NCI-H2196 (cell line): ENCODE measurements around the gene TTLL7.

Experiments
- DNase-seq: peaks from one replicate; lab custom pipeline; 2025; ENCODE audit not compliant: unreplicated experiment; lab: John Stamatoyannopoulos, UW

Gene TTLL7

DNA sequence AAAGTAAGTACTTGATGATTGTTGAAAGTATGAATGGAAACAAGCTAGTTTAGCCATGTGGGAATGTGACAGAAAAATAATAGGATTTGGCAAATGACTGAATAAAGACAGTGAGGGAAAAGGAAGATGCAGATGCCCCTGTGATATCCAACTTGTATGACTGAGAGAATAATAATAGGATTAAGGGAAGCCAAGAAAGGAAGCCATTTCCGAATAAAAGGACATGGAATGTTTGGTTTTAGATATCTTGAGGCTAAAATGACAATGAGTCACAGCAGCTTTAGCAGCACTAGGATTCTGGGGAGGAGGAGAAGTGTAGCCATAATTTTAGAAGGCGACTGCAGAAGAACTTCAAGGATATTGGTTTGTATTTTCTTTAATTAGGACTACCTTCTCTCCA is 109.2 kb downstream of the TTLL7 start:
- no peak for DNase-seq

DNA sequence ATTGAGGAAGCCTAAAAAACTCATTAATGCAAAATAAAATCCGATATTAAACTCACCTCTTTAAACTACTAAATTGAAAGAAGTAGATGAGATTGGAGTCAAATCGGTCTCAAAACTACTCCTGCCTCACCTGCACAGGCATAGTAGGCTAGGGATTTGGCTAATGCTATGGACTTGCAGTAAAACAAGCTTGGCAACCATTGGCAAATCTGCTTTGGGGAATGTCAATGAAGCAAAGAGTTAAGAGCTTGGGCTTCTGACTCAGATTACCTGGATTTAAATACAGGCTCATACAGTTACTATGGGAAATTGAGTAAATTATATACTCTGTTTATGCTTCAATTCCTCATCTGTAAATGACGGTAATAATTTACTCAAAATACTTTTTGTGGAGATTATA is 111.4 kb downstream of the TTLL7 start:
- no peak for DNase-seq

DNA sequence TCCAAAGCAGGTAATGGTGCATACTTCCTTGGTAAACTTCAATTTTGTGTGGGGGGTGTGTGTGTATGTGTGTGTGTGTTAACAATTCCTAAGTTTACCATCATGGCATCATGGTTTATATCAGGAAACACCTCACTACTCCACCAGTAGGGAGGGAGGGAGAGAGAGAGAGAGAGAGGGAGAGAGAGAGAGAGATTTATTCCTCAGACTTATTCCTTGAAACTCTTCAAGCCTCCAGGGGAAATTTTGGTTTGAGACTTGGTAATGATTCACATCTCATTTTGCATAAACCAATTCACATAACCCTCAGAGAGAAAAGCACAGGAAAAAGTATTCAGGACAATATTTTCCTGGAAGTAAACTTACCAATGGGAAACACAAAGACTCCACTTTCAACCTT is 115.0 kb downstream of the TTLL7 start:
- DNase-seq, result no peak

DNA sequence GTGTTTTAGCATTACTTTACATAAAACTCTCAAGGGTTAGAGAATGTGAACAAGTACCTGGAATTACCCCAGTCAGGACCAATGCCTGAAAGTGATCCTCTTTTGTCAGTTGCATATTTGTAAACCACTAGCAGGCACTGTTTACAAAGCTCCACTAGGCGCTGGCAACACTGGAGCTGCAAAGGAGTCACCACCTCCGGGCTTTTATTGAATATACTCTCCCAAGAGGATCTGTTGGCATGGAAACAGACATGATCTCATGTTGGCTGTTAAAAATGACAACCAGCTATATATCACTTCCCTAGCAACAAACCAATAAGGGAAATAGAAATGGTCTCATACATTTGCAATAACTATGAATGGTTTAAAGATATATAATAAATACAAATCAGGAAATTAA is 116.0 kb downstream of the TTLL7 start:
- peak; percentile 90 for DNase-seq

DNA sequence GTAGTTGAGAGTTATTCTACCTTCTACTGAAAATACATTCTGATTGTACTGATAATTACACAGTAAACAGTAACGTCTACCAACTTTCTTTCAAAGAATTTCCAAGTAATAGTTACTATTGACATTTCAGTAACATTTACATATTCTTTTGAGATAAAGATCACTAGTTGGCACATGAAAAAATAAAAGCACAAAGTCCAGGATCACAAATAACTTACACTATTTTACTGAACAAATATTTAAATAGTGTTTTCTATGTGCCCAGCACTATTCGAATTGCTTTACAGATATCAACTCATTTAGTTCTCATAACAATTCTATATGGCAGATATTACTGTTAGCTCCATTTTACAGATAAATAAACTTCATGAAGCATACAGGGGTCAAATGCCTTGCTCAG is 126.4 kb downstream of the TTLL7 start:
- no peak for DNase-seq

DNA sequence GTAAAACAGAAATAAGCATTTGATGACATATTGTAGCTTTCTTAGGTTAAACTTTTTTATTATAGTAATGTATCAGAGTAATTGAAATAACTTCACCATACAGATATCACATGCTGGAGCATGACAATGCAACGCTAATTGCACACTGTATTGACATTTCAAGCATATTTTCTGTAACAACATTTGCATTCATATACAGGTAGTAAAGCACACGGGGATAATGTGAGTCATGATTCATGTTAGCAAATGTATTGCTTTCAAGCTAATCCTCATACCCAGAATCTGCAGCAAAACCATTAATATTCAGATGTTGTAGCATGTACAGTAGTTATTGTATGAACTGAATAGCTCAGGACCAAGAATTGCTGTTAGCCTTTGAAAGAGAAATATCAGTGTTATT is 133.9 kb downstream of the TTLL7 start:
- no peak for DNase-seq

DNA sequence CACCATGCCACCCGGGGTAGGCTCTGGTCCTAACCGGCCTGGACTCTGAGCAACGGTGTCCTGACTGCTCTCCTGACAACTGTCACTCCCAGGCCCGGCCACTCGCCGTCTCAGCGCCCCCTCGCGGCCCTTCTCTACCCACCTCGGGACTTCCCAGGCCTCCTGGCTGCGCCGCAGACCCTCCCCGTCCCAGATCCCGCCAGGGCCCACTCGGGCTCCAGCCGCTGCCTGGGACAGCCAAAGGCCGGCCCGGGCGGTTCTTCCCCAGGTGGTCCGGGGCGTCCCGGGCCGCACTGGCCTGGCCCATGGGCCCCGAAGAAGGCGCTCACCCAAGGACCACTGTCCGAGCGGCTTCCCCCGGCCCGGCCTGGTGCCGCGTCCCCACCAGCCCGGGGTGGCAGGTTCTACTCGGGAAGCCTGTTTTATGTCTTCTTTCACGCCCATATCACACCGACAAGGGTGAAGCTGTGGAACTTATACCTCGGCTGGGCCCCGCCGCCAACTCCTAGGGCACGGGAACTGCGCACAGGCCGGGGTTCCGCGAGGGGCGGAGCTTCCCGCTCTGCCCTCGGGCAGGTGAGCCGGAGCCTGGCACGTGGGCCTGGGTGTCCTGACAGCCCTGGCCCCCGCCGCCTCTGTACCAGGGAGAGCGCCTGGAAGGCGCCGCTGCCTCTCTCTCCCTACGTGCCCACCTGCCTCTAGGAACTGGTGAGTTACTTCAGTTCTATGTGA is 138.3 kb downstream of the TTLL7 start:
- DNase-seq, result peak; percentile 76

DNA sequence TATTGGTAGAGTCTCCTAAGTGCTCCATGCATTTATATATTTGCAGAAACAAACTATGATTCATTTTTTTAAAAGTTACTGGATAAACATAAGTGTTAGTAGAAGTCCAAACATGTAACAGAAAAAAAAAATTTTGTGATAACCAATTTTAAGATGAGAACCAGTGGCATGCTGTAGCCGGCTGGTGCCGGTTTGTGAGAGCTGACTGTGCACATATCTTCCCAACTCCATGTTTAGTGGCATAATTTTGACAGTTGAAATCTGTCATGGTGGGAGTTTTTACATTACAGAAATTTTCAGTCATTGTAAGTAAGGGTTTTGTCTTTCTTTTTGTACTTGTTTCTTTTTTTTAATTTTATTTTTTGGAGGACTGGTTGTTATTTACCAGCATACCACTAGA is 141.2 kb downstream of the TTLL7 start:
- no peak for DNase-seq

DNA sequence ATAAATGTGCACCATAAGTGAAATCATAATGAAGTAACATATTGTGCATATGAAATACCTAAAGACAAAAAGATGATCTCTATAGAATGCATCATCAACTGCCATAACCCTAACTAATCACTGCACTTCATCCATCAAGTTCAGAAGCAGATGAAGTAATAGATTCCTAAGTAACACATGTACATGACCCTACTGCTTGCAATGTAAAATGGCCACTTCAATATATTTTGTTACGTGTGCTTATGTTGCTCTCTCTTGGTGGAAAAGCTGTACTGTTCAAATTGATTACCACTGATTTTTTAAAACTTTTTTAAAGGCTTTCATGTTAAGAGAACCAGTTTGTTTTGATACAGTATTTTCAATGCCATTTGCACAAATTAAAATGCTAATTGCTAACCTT is 141.8 kb downstream of the TTLL7 start:
- no peak for DNase-seq

DNA sequence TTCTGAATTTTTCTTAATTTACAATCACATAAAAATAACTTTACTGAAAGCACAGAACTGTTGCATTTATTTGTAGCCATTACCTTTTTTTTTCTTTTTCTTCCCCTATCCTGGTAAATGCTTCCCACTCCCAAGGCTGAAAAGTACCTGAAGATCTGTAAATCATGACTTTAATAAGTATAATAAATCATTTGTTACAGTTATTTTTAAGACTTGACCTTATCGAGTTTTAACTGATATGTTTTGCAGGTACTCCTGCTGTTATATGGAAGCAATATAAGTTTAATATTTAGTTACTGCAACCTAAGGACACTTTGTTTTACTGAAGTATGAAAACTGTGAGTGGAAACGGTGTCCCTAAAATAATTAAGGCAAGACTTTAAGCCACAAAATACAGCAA is 142.6 kb downstream of the TTLL7 start:
- DNase-seq, result no peak

DNA sequence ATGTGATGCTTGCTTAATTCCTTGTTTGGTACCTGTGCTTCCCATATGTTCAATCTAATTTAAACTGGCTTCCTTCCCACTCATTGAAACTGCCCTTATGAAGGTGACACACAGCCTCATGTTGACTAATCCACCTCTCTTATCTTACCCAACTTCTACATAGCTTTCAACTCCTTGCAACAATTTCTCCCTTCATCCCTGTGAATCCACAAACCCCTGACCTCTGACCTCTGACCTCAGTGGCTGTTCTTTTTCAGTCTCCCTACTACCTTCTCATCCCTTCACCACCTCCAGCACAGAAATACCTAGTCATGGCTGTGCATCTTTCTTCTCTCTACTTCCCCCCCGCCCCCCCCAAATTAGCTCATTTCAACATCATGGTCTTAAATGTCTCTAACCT is 144.5 kb downstream of the TTLL7 start:
- no peak for DNase-seq

DNA sequence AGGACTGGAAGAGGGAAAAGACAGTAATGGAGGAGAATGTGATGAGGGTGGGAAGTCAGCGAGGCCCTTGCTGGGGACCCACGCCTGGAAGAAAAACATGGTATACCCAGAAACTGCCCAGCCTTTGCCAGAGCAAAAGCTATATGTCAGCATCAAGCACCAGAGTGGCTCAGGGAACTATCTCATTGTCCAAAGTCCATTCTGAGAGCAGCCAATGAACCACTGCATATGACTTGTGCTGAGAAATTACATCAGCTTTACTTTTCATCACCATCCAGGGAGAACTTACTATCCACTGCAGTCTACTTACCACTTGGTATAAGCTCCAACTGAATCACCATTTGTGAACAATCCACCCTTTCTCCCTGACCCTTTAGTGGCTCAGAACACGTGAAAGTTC is 148.1 kb downstream of the TTLL7 start:
- no peak for DNase-seq

DNA sequence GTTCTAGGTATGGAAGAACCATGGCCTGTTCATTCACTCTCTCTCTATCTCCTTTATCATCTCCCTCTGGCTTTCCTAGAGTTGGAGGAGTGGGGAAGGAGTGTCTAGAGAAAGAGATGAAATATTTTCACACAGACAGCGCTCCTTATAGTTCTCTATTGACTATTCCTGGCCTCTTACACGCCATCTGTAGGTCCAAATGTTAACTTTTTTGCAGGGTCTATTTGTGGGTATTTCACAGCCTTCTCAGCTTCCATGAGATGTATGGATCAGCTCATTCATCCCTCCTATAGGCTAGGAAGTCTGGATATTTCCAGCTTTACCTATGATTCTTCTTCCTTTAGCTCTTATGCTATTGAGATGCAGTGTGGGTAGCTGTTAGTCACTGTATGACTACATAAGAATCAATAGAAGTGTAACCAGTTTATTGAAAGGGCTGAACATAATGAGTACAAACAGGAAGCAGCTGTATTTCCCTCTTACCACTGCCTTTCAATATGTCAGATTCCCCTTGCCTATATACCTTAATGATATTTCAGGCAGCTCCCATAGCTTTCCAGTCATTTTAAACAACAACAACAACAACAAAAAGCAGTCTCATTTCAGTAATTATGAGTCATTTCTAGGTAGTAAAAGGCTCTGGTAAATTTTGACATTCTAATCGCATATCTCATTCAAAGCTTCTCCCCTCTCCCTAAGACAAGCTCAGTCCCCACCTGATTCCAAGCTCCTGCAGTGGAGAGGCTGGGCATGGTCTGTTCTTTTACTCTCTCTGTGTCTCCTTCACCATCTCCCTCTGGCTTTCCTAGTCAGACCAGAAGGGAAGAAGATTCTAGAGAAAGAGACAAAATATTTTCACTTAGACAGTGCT is 149.5 kb downstream of the TTLL7 start:
- DNase-seq, result no peak

DNA sequence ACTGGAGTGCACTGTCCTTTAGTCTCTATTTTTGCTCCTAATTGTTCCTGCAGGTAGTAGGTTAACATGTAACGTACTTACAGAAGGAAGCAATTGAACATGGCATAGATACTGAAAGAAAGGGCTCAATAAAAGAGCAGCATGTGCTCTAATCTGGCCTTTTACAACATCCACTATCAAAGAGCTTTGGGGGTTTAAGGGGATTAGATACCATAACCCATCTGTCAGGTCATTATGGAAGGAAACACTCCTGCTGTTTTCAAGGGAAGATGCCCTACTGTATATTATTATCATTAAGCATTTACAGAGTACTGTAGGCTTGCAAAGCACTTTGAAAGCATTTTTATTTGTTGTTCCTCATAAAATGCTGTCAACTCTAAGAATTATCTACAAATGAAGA is 152.8 kb downstream of the TTLL7 start:
- no peak for DNase-seq

DNA sequence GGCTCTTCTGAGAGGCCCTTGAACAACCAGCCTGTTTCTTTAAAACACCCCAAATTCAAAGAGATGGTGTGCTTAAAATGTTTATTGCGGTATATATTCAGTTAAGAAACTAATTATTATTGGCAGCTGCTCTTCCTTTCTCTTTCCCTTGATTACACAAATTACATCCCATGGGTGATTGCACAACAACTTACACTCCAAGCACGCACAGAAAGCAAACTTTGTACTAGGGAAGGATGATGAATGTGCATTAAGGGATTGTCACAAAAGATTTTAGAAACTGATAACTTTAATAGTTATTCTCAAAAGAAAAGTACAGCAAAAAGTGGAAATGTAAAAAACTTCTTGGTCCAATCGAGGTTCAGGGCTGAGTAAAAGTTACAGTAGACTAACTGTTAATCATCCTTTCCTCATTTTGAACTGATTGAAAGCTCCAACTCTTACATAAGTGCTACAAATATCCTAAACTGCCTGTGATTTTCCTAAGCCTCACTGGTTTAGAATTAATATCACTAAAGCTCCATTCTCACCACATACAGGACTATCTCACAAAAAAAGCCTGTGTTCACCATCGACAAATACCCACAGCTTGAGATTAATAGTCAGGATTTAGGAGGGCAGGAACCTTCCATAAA is 153.4 kb downstream of the TTLL7 start:
- no peak for DNase-seq

DNA sequence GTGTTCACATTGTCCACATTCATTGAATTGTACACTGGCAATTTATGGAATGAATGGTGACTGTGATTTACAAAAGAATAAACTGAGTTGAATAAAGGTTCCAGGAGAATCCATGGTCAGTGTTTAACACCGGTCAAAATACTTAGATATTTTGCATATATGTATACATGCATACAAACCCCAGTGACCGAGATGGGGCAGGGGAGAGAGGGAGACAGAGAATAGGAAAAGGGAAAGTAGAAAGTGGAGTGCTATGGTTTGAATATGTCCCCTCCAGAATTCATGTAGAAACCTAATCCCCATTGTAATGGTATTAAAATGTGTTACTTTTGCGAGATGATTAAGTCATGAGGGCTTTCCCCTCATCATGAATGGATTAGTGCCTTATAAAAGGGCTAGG is 154.4 kb downstream of the TTLL7 start:
- no peak for DNase-seq

DNA sequence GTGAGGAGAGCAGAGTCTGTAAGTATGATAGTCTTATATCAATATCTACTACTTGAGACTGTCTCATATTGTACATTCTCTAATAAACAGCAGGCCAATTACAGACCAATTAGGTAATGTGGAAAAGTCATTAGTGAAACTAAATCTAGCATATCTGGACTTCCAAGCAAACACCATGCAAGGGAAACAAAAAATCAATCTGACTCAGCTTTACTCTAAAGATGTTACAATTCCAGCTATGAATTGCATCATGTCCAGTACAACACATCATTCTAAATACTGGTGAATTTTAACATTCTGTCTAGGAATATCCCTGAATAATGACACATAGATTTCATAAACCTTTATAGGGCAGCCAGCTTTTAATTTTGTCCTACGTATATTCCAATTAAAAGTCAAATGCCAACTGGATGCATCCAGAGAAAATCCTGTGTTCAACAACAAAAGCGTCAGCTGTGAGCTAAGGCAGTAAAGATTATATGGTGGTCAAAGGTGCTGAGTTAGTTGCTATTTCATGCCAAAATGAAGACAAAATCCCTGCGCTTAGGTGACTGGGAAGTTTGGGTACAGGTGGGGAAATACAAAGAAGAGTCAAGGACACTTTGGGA is 159.3 kb downstream of the TTLL7 start:
- no peak for DNase-seq

DNA sequence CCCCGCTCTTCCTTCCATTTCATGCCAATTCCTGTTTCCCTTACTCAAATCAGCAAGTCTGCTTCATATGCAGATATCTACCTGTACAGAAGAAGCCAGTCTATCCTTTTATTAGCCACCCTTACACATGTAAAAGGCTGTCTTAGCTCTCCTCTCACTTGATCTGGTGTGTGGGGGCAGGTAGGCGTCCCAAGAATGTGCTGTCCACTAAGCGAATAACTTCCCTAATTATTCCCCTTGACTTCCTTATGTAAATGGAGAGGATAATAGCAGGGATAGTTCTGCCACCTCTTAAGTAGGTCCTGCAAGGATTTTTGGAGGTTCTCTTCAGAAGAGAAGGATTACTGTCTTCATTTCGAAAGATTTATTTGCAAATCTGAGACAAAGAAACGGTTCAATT is 160.4 kb downstream of the TTLL7 start:
- no peak for DNase-seq

DNA sequence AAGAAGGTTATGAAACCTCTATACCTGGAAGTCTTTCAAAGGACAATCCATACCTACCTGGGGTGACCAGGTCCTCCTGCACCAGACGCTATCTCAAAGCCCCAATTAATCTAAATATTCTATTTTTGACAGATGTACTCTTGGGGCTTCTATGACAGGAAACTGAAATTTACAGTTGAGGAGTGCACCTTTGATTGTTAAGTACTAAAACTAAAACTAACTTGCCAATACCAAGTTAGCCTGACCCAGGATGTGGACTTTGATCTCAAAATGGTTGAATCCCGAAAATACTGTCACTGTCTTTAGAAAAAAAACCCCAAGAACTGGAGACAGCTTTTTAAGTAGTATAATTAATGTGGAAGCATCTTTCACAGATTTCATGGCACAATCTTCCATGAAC is 162.4 kb downstream of the TTLL7 start:
- DNase-seq, result no peak

DNA sequence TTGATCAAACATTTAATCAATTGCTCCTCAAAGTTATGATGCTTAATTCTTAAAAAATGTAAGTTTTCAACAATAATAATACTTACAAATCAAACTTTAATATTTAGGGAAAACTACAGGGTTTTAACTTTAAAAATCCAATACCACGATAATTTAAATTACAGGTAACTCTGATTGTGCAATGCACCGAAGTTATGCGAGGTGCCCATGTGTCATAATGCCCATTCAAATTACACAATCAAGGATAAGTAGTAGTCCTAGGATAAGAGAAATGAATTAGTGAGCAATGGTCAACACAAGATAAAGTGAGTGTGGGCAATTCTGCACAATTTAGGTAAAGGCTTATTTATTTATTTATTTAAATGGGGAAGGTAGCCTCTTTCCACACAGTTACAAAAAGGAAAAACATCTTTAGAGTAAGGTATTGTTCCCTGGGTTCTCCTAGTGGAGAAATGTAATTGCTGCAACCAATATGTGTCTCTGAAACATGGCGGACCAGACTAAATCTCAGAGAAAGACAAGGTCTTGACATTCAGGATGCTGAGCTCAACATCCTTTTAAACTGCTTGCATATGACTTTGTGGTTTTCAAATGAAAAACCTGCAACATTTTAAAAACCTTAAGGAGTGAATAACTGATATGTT is 164.2 kb downstream of the TTLL7 start:
- no peak for DNase-seq

DNA sequence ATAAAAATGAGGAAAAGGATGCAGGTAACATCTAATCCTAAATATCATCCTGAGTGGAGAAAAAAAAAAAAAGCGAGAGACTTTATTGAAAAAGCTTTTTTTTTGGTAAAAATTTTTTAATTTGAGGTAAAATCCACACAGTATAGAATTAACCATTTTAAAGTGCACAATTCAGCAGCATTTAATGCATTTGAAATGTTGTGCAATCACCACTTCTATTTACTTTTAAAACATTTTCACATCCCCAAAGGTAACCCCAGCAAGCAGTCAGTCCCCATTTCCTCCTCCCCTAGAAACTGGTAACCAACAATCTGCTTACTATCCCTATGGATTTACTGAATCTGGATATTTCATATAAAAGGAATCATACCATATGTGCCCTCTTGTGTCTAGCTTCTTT is 166.7 kb downstream of the TTLL7 start:
- DNase-seq, result no peak
